LNCAP (cell line): Measurements from ENCODE around the gene IRF6.

ENCODE experiments used
- TF ChIP-seq, protein P1 (sequence below): fragments of 450-650 bp; IDR thresholded peaks from 2 replicates; pipeline ENCODE4 v1.5.1; 2017; ENCODE audit warnings: mild to moderate bottlenecking

IRF6 gene

DNA sequence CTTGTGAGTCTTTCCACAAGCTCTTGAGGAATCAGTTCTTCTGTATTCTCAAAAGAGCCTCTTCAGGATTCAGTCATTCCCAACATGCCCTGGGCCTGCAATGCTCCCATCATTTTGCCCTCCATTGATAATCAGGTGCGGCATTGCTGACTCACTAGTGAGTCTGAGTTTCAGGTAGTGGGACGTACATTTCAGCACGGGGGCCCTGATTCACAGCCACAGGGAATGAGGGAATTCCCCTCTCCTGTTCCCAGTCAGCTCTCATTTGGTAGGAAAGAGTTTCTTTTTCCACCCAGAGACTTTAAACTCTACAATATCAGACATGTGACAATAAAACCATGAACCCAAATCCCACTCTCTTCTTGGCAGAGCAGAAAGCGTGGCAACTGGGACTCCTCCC is 3.7 kb upstream of the IRF6 start:
- TF ChIP-seq, protein P1, sequence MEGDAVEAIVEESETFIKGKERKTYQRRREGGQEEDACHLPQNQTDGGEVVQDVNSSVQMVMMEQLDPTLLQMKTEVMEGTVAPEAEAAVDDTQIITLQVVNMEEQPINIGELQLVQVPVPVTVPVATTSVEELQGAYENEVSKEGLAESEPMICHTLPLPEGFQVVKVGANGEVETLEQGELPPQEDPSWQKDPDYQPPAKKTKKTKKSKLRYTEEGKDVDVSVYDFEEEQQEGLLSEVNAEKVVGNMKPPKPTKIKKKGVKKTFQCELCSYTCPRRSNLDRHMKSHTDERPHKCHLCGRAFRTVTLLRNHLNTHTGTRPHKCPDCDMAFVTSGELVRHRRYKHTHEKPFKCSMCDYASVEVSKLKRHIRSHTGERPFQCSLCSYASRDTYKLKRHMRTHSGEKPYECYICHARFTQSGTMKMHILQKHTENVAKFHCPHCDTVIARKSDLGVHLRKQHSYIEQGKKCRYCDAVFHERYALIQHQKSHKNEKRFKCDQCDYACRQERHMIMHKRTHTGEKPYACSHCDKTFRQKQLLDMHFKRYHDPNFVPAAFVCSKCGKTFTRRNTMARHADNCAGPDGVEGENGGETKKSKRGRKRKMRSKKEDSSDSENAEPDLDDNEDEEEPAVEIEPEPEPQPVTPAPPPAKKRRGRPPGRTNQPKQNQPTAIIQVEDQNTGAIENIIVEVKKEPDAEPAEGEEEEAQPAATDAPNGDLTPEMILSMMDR = no peak

DNA sequence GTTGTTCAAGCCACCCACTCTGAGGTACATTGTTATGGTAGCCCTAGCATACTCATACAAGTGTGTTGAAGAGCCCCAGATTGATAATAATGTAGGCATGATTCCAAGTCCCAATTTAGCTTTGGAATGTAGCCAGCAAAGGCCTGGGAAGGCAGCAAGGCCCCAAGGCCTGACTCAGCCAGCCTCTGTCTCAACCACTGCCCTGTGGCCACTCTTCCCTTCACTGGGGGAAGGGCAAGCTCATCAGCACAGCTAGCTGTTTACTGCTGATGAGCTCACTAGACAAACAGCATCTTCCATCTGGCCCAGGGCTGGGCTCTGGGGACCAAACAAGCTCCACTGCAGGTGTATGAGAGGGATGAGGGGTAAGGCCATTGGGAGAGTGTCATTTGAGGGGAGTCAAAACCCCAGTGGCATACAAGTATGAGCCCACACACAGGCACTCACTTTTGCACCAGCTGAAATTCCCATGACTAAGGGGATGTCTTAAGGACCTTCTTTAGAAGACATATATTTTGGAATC is 2.2 kb upstream of the IRF6 start:
- TF ChIP-seq, protein P1 = no peak

DNA sequence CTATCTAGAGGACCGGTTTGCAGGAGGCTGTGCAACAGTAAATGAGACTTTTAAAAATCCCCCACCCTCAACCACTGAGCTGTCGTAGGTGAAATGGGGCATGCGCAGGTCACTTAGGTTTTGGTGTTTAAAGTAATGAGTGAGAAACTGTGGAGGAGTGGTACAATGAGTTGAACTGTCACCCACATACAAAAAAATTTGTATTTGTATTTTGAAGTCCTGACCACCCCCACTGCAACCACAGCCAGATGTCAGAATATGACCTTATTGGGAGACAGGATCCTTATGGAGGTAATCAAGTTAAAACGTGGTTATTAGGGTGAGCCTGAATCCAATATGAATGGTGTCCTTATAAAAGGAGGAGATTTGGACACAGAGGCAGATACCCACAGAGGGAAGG is 1.6 kb upstream of the IRF6 start:
- TF ChIP-seq, protein P1 = no peak

DNA sequence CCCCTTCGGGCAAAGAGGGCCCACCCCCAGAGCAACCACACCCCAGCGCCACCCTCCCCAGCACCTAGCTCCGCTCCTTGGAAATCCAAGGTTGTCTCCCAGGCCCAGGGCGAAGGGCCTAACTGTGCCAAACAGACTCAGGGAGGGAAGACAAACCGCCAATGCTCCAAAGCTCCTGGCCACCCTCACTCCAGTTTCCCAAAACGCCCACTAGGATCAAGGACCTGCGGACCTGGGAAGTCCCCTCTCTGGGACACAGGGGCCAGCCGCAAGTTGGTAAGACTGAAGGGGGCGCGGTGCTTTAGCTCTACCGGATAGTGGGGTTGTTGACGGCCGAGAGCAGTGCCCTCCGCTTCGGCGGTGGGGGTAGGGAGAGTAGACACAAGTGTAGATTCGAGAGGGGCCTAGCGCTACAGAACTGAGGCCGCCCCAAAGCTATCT is 581 bp downstream of the IRF6 start:
- TF ChIP-seq, protein P1 = no peak

DNA sequence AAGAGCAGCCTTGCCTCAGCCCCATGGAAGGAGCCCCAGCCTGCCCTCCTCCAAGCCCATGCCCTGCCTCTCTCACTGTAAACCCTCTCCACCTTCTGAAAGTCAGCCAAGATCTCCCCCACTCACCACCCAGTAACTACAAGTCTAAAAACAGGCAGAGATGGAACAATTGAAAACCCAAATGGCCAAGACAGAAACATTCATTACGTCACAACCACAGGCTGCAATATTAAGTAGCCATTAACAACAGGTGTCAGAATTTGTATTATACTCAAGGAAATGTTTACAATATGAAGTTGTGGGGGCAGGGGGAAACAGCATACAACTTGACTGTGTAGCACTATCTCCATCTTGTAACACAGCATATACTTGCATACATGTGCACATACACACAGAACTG is 2.4 kb downstream of the IRF6 start:
- TF ChIP-seq, protein P1 = no peak

DNA sequence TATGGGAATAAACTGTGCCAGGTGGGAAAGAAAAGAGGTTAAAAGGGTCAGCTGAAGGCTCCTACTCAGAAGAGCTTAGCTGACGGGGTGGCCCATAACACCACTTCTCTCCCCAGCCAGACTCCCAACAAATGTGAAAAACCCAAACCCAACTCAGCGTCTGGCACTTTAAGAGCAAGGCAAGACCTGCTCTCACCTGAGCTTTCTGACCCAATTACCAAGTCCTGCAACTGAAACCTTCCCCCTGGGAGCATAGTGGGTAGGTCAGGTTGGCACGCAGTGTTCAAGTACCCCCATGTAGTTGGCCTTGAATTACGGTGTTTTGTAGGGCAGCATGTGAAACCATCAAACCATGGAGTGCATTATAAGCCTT is 3.2 kb downstream of the IRF6 start:
- TF ChIP-seq, protein P1 = no peak

DNA sequence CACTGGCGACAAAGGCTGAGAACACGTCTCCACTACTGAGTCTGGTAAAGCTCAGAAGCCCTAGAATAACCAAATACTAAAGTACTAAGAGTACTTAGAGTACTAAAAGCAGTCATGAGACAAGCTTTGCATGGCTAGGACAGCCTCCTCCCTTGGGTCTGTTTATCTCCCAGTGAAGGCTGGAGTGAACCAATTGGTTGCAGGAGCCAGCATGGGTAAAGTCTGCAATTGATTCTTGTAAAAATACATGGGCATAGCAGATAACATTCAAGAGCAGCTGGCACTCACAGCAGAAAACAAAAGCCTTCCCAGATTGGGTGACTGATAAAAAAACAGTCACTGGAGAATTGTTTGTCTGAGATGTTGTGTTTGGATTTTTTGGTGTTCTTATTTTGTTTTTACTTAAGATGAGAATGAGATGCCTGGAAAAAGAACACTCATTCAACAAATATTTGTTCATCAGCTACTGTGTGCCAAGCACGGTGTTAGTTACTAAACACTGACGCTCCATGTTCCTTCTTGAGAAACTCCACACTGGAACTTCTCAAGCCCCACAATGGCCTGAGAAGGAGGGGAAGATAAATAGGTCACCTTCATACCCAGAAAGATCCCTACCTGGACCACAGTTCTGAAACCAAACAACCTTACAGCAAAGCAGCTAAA is 3.7 kb downstream of the IRF6 start:
- TF ChIP-seq, protein P1 = no peak
